H1 (cell line): ENCODE data around the gene TSKU. TPM values are rescaled to one million over a fixed set of nuclear protein-coding genes. Genes with fewer than 3 reads are reported as not detected.

Experiments used
- CTCF ChIA-PET: fragments of 300-600 bp; sonication (Branson Sonifier 250); formaldehyde crosslinking; loops from one replicate; lab custom pipeline; 2021; ENCODE audit not compliant: partially characterized antibody; lab: Charles Lee
- POLR2A ChIA-PET: fragments of 300-600 bp; sonication (Branson Sonifier 250); formaldehyde crosslinking; loops from one replicate; lab custom pipeline; 2021; ENCODE audit warnings: inconsistent platforms; ENCODE audit not compliant: partially characterized antibody; lab: Charles Lee
- DNase-seq, 2 experiments: peaks; one replicate each; pipeline versions ENCODE4 v3.0.0 to v3.0.0-alpha.2; 2010 to 2022; ENCODE audit warnings: low spot score in 2 of 2, low read depth in 1 of 2, mixed read lengths in 1 of 2
- FAIRE-seq: peaks from 2 replicates; lab custom pipeline; 2011; peaks lifted over from hg19 to GRCh38; lab: Jason Lieb, UNC
- H2AFZ ChIP-seq: 2 replicates; pipeline ENCODE4 v1.8.1; 2012; ENCODE audit warnings: low read length, inconsistent platforms
- H2AK5ac ChIP-seq: 2 replicates; pipeline ENCODE4 v1.6.1; 2013; ENCODE audit warnings: low read depth, low read length
- H2BK120ac ChIP-seq: replicated peaks from 2 replicates; pipeline ENCODE3; 2013; ENCODE audit warnings: low read depth, low read length, inconsistent platforms
- H2BK12ac ChIP-seq: 2 replicates; pipeline ENCODE4 v1.6.1; 2013; ENCODE audit warnings: low read depth, low read length
- H2BK15ac ChIP-seq: 2 replicates; pipeline ENCODE4 v1.6.1; 2013; ENCODE audit warnings: low read length
- H2BK20ac ChIP-seq: 2 replicates; pipeline ENCODE4 v1.6.1; 2013; ENCODE audit warnings: low read length
- H2BK5ac ChIP-seq: 2 replicates; pipeline ENCODE4 v1.6.1; 2013; ENCODE audit warnings: low read depth, low read length
- H3K14ac ChIP-seq: 2 replicates; pipeline ENCODE4 v1.6.1; 2013; ENCODE audit warnings: inconsistent platforms; ENCODE audit not compliant: insufficient read length
- H3K18ac ChIP-seq: 2 replicates; pipeline ENCODE4 v1.6.1; 2013; ENCODE audit warnings: low read length; ENCODE audit errors: extremely low read depth
- H3K23ac ChIP-seq: 2 replicates; pipeline ENCODE4 v1.6.1; 2013; ENCODE audit warnings: inconsistent platforms; ENCODE audit not compliant: insufficient read length
- H3K23me2 ChIP-seq: 2 replicates; pipeline ENCODE4 v1.6.1; 2013; ENCODE audit warnings: low read depth, low read length
- H3K27ac ChIP-seq: 2 replicates; pipeline ENCODE4 v1.6.1; 2011; ENCODE audit warnings: low read depth, low read length, inconsistent platforms
- H3K27me3 ChIP-seq, 4 experiments: replicated peaks in 1 of 4; 1 replicate in 1 of 4; 2 replicates in 3 of 4; pipeline versions ENCODE4 v1.6.1 to v1.8.1; 2011 to 2013; ENCODE audit warnings: low read length in 3 of 4, mild to moderate bottlenecking in 3 of 4, inconsistent platforms in 2 of 4, mixed read lengths in 2 of 4, moderate library complexity in 1 of 4; ENCODE audit not compliant: control insufficient read depth in 3 of 4, insufficient read depth in 3 of 4; ENCODE audit errors: extremely low read depth in 1 of 4
- H3K36me3 ChIP-seq, 4 experiments: 2 replicates each; pipeline versions ENCODE4 v1.6.1 to v1.8.1; 2011 to 2013; ENCODE audit warnings: mild to moderate bottlenecking in 4 of 4, low read length in 3 of 4, moderate library complexity in 2 of 4, control low read depth in 1 of 4, inconsistent platforms in 1 of 4; ENCODE audit not compliant: insufficient read depth in 4 of 4, control insufficient read depth in 2 of 4
- H3K4ac ChIP-seq: replicated peaks from 2 replicates; pipeline ENCODE3; 2013; ENCODE audit warnings: low read length, low read depth, mixed read lengths, inconsistent platforms; ENCODE audit not compliant: insufficient read length
- H3K4me1 ChIP-seq, 4 experiments: replicated peaks in 1 of 4; 1 replicate in 1 of 4; 2 replicates in 3 of 4; pipeline versions ENCODE4 v1.6.1 to v1.8.1; 2011 to 2013; ENCODE audit warnings: low read length in 3 of 4, inconsistent platforms in 2 of 4, mixed read lengths in 1 of 4; ENCODE audit not compliant: insufficient read depth in 4 of 4, control insufficient read depth in 3 of 4
- H3K4me2 ChIP-seq, 2 experiments: 2 replicates each; pipeline versions ENCODE4 v1.6.1 to v1.8.1; 2011 to 2013; ENCODE audit warnings: low read depth in 2 of 2, low read length in 2 of 2, control low read depth in 1 of 2, inconsistent platforms in 1 of 2, mild to moderate bottlenecking in 1 of 2; ENCODE audit not compliant: insufficient read depth in 1 of 2
- H3K4me3 ChIP-seq, 4 experiments: fragments of 200-600, 300-600 bp in 1 of 4; sonication (generic), shearing (Covaris generic), sonication (Bioruptor Twin) in 1 of 4; 2 replicates each; pipeline versions ENCODE4 v1.5.1 to v1.8.1; 2011 to 2016; ENCODE audit warnings: low read length in 4 of 4, low read depth in 3 of 4, control low read depth in 2 of 4, inconsistent platforms in 2 of 4, mild to moderate bottlenecking in 2 of 4, mixed read lengths in 1 of 4, moderate library complexity in 1 of 4; ENCODE audit not compliant: insufficient read depth in 2 of 4; ENCODE audit errors: extremely low read depth in 1 of 4
- H3K56ac ChIP-seq: replicated peaks from 2 replicates; pipeline ENCODE3; 2013; ENCODE audit warnings: low read depth, mild to moderate bottlenecking, mixed read lengths, low read length, inconsistent platforms; ENCODE audit not compliant: insufficient read length
- H3K79me1 ChIP-seq: 2 replicates; pipeline ENCODE4 v1.6.1; 2013; ENCODE audit warnings: low read depth, low read length, control low read depth
- H3K79me2 ChIP-seq, 2 experiments: 2 replicates each; pipeline versions ENCODE4 v1.6.1 to v1.8.1; 2012 to 2013; ENCODE audit warnings: low read length in 2 of 2, mild to moderate bottlenecking in 2 of 2, inconsistent platforms in 1 of 2; ENCODE audit not compliant: insufficient read depth in 2 of 2, control insufficient read depth in 1 of 2
- H3K9ac ChIP-seq, 4 experiments: replicated peaks in 1 of 4; 1 replicate in 1 of 4; 2 replicates in 3 of 4; pipeline versions ENCODE4 v1.6.1 to v1.8.1; 2011 to 2013; ENCODE audit warnings: low read depth in 3 of 4, low read length in 3 of 4, control low read depth in 2 of 4, mild to moderate bottlenecking in 2 of 4, moderate library complexity in 2 of 4, inconsistent platforms in 1 of 4; ENCODE audit errors: extremely low read depth in 1 of 4
- H3K9me3 ChIP-seq, 2 experiments: 2 replicates each; pipeline versions ENCODE4 v1.6.1 to v1.8.1; 2012 to 2013; ENCODE audit warnings: mild to moderate bottlenecking in 2 of 2, moderate library complexity in 2 of 2, control low read depth in 1 of 2, inconsistent platforms in 1 of 2, low read depth in 1 of 2, low read length in 1 of 2, mixed read lengths in 1 of 2; ENCODE audit not compliant: insufficient read depth in 2 of 2
- H4K20me1 ChIP-seq, 2 experiments: replicated peaks in 1 of 2; 2 replicates each; pipeline versions ENCODE3 to v1.8.1; 2011 to 2013; ENCODE audit warnings: inconsistent platforms in 2 of 2, low read length in 2 of 2, mild to moderate bottlenecking in 1 of 2; ENCODE audit not compliant: insufficient read depth in 2 of 2, control insufficient read depth in 1 of 2
- H4K5ac ChIP-seq: 2 replicates; pipeline ENCODE4 v1.6.1; 2013; ENCODE audit warnings: low read length, low read depth, mixed read lengths, inconsistent platforms; ENCODE audit not compliant: insufficient read length
- H4K8ac ChIP-seq: 2 replicates; pipeline ENCODE4 v1.8.0; 2013; ENCODE audit warnings: mild to moderate bottlenecking, moderate library complexity, low read length, inconsistent platforms; ENCODE audit not compliant: insufficient read depth; ENCODE audit errors: extremely low read depth
- H4K91ac ChIP-seq: replicated peaks from 2 replicates; pipeline ENCODE3; 2013; ENCODE audit warnings: low read length, mixed read lengths, inconsistent platforms; ENCODE audit not compliant: insufficient read length
- CTCF ChIP-seq, 3 experiments: IDR thresholded peaks; 1 replicate in 2 of 3; 2 replicates in 1 of 3; pipeline versions ENCODE4 v1.5.1 to v1.6.1; 2011; ENCODE audit warnings: low read length in 3 of 3, mild to moderate bottlenecking in 3 of 3, inconsistent platforms in 2 of 3, low read depth in 1 of 3, moderate library complexity in 1 of 3; ENCODE audit not compliant: insufficient read depth in 1 of 3; ENCODE audit errors: control extremely low read depth in 1 of 3
- JUN ChIP-seq: IDR thresholded peaks from 2 replicates; pipeline ENCODE4 v1.6.1; 2011; ENCODE audit warnings: low read depth, mild to moderate bottlenecking, improper control_type of control experiment, low read length
- NANOG ChIP-seq: IDR thresholded peaks from 2 replicates; pipeline ENCODE4 v1.6.1; 2011; ENCODE audit warnings: low read length, low read depth, mild to moderate bottlenecking, inconsistent platforms; ENCODE audit not compliant: insufficient read depth, poor library complexity, severe bottlenecking
- TEAD4 ChIP-seq: IDR thresholded peaks from 2 replicates; pipeline ENCODE4 v1.6.1; 2012; ENCODE audit warnings: low read depth, low read length, inconsistent platforms, mixed read lengths
- WGBS, 2 experiments: shearing (Covaris generic) in 1 of 2; methylation state at CpG; one replicate each; pipeline versions ENCODE4 v1.1.6 to v1.1.7; 2013 to 2015; ENCODE audit warnings: low lambda C conversion rate in 2 of 2, mixed read lengths in 2 of 2, inconsistent platforms in 1 of 2, low coverage in 1 of 2, missing lambda C conversion rate in 1 of 2; ENCODE audit not compliant: insufficient replicate concordance in 2 of 2, insufficient coverage in 1 of 2, insufficient read length in 1 of 2; ENCODE audit errors: extremely low coverage in 1 of 2, missing lambda C conversion rate in 1 of 2; 5-methylcytosine and 5-hydroxymethylcytosine counted together
- polyA plus RNA-seq, 7 experiments: library from polyadenylated mRNA; depleted of rRNA in 3 of 7; stranded (reverse) in 5 of 7; unstranded in 2 of 7; fragments of >200 nt in 5 of 7; fragments of 200-250 nt in 2 of 7; gene quantifications; 1 replicate in 5 of 7; 2 replicates in 1 of 7; 4 replicates in 1 of 7; pipeline versions ENCODE4 v1.2.1 to v1.2.3, GENCODE V29; 2011 to 2013; ENCODE audit warnings: missing spikeins in 2 of 7, mixed read lengths in 2 of 7
- total RNA-seq: library from RNA; stranded (reverse); fragmentation: NEBNext Ultra II Directional; extraction: Animal tissue kit (Norgen Biotek cat#: 25700); gene quantifications from 2 replicates; pipeline ENCODE4 v1.2.1, GENCODE V29; 2021

TSKU gene
- total and polyA plus RNA-seq, 2 of the 8 experiments (the other 6 are each of a cell fraction or from before 2014, with no cell fraction given): 22.8 to 28.4 TPM

GRCh38 chr11:76768088-76768908 is 14.9 kb upstream of the TSKU start:
- POLR2A ChIA-PET: interaction anchor here (0.6 kb wide), 1 partner anchor 987 kb away, joined by 3 read pairs; no protein-coding TSS in a partner anchor
- Histone ChIP-seq H4K91ac (no peak overlapping the region), H3K79me2 (no peaks in the 10 kb centered on the region), H3K4me3 (no peak overlapping the region), H2AK5ac (0 out of 2 replicates have a peak overlapping the region, but pooled peaks have one; percentile 11), H4K20me1 (no peaks in the 10 kb centered on the region), H3K14ac (no peak overlapping the region), H3K56ac (no peak overlapping the region), H3K9me3 (no peaks in the 10 kb centered on the region), H3K9ac (no peak overlapping the region; a peak in 1 of 7 replicates), H2BK20ac (0 out of 2 replicates have a peak overlapping the region, but pooled peaks have one; percentile 13), H2BK12ac (peak overlapping the region; percentile 85; the same call in 1 of the 2 replicates), H3K4me1 (peaks cover 6 to 28% (median 19%) of the 10 kb centered on the region in 4 experiments), H3K23ac (no peak overlapping the region), H3K27me3 (no peaks in the 10 kb centered on the region; a peak in 1 of 7 replicates), H2BK5ac (peak overlapping the region; percentile 47; the same call in 1 of the 2 replicates), H3K4ac (no peak overlapping the region), H3K79me1 (no peaks in the 10 kb centered on the region), H2BK15ac (peak overlapping the region; percentile 95), H3K36me3 (no peaks in the 10 kb centered on the region), H4K8ac (no peak overlapping the region), H3K4me2 (peak overlapping the region in 1 of 2 experiments; percentile 12; a peak in 2 of 4 replicates), H3K18ac (peak overlapping the region; percentile 49), H3K23me2 (no peaks in the 10 kb centered on the region), H2AFZ (no peak overlapping the region), H3K27ac (no peak overlapping the region), H2BK120ac (no peak overlapping the region), H4K5ac (no peak overlapping the region)
- CTCF ChIA-PET: interaction anchor here (0.5 to 1.0 kb wide), 2 partner anchors 9 to 20 kb away, joined by 3 read pairs; no protein-coding TSS in a partner anchor
- no peak for FAIRE-seq
- 69% methylated on average over 6 of the region's 7 CpGs; no CpG with 5 or more reads in 1 of the 2 experiments for WGBS, 2 experiments
- DNase-seq: no peak
- TF ChIP-seq JUN (no peak), TEAD4 (peak; percentile 60; the same call in 1 of the 2 replicates), CTCF (IDR thresholded peaks at IDR 0.05; ENCODE audit: control extremely low read depth in 1 of 3, insufficient read depth in 1 of 3, low read depth in 1 of 3, low read length in 3 of 3) (no peak), NANOG (no peak)
